Activated effector memory CD4-positive, alpha-beta T cell treated with Interleukin-2 at 50 U/mL for 16 hours (primary cell): ENCODE data around the gene GNPTG.

ENCODE experiments used
- DNase-seq: peaks from one replicate; pipeline ENCODE4 v3.0.0-alpha.2; 2020

Gene GNPTG

GRCh38 chr16:1349351-1349750 is 2.4 kb upstream of the GNPTG start:
- no peak for DNase-seq

- no peak for DNase-seq
Observed at GRCh38 chr16:1349951-1350350, 1.8 kb upstream of the GNPTG start.

- DNase-seq, result no peak
Observed at GRCh38 chr16:1350691-1351090, 1.0 kb upstream of the GNPTG start.

- DNase-seq, result no peak
Observed at GRCh38 chr16:1351215-1351581, 533 bp upstream of the GNPTG start.

GRCh38 chr16:1354815-1355540 is 3.2 kb downstream of the GNPTG start:
- DNase-seq, result no peak

GRCh38 chr16:1355591-1355990 is 3.9 kb downstream of the GNPTG start:
- no peak for DNase-seq

- no peak for DNase-seq
Observed at GRCh38 chr16:1356061-1356900, 4.5 kb downstream of the GNPTG start.

GRCh38 chr16:1357906-1358566 is 6.3 kb downstream of the GNPTG start:
- DNase-seq, result no peak

GRCh38 chr16:1361685-1362360 is 10.1 kb downstream of the GNPTG start:
- DNase-seq, result no peak

GRCh38 chr16:1362807-1363206 is 11.1 kb downstream of the GNPTG start:
- DNase-seq, result no peak

GRCh38 chr16:1363501-1364041 is 11.8 kb downstream of the GNPTG start:
- DNase-seq, result peak; percentile 58

- no peak for DNase-seq
Observed at GRCh38 chr16:1364510-1364909, 12.8 kb downstream of the GNPTG start.

GRCh38 chr16:1366060-1366711 is 14.5 kb downstream of the GNPTG start:
- DNase-seq, result no peak

GRCh38 chr16:1366712-1367299 is 15.1 kb downstream of the GNPTG start:
- DNase-seq, result no peak

- no peak for DNase-seq
Observed at GRCh38 chr16:1367486-1368174, 15.9 kb downstream of the GNPTG start.

GRCh38 chr16:1371054-1371978 is 19.6 kb downstream of the GNPTG start:
- no peak for DNase-seq

GRCh38 chr16:1372292-1372950 is 20.7 kb downstream of the GNPTG start:
- DNase-seq, result no peak

GRCh38 chr16:1374418-1375297 is 22.9 kb downstream of the GNPTG start:
- DNase-seq, result no peak

GRCh38 chr16:1375298-1375640 is 23.5 kb downstream of the GNPTG start:
- DNase-seq, result no peak
